Stimulated activated CD4-positive, alpha-beta T cell treated with anti-CD3 and anti-CD28 coated beads, Interleukin-1b, Interleukin-23, amount 100 ng/mL, for 1 hour (primary cell): ENCODE measurements around the gene PSMC4.
"Not testable (repeated sequence)": the region's sequence is repeated elsewhere in the genome, so short reads cannot be mapped to it uniquely, and the experiment has no call there.

Experiments
- DNase-seq, 2 donors: peaks; one replicate each; pipeline ENCODE4 v3.0.0-alpha.2; 2020; ENCODE audit warnings: low read depth in 2 of 2

PSMC4 gene

GRCh38 chr19:39946532-39946931 lies 24.4 kb upstream of the PSMC4 start:
- no peak for DNase-seq

GRCh38 chr19:39949026-39949747 lies 21.8 kb upstream of the PSMC4 start:
- no peak for DNase-seq

GRCh38 chr19:39951065-39951650 lies 19.8 kb upstream of the PSMC4 start:
- no peak for DNase-seq

- DNase-seq = no peak
Observed at GRCh38 chr19:39951686-39952085, 19.3 kb upstream of the PSMC4 start.

GRCh38 chr19:39953915-39954314 lies 17.1 kb upstream of the PSMC4 start:
- DNase-seq = no peak

GRCh38 chr19:39957886-39958285 lies 13.1 kb upstream of the PSMC4 start:
- not testable (repeated sequence) for DNase-seq

GRCh38 chr19:39958942-39959341 lies 12.0 kb upstream of the PSMC4 start:
- not testable (repeated sequence) for DNase-seq

- DNase-seq = not testable (repeated sequence)
Observed at GRCh38 chr19:39959407-39959806, 11.6 kb upstream of the PSMC4 start.

- DNase-seq = no peak
Observed at GRCh38 chr19:39963898-39964297, 7.1 kb upstream of the PSMC4 start.

GRCh38 chr19:39966617-39967016 lies 4.3 kb upstream of the PSMC4 start:
- no peak for DNase-seq

GRCh38 chr19:39967561-39967960 lies 3.4 kb upstream of the PSMC4 start:
- DNase-seq = no peak

GRCh38 chr19:39968789-39969188 lies 2.2 kb upstream of the PSMC4 start:
- no peak for DNase-seq

GRCh38 chr19:39969266-39969665 lies 1.7 kb upstream of the PSMC4 start:
- no peak for DNase-seq

GRCh38 chr19:39969681-39970424 lies 1.1 kb upstream of the PSMC4 start:
- DNase-seq = no peak

- DNase-seq = peak in 1 of 2 donors; percentile 13
Observed at GRCh38 chr19:39970425-39970674, 615 bp upstream of the PSMC4 start.

GRCh38 chr19:39971380-39972035 lies 543 bp downstream of the PSMC4 start:
- DNase-seq = no peak

GRCh38 chr19:39974377-39975155 lies 3.6 kb downstream of the PSMC4 start:
- no peak for DNase-seq

- DNase-seq = no peak
Observed at GRCh38 chr19:39982883-39983282, 11.9 kb downstream of the PSMC4 start.

GRCh38 chr19:39983695-39984300 lies 12.8 kb downstream of the PSMC4 start:
- no peak for DNase-seq

GRCh38 chr19:39986643-39987042 lies 15.7 kb downstream of the PSMC4 start:
- DNase-seq = no peak

- no peak for DNase-seq
Observed at GRCh38 chr19:39987167-39987566, 16.2 kb downstream of the PSMC4 start.
